ENCODE results near the gene ID3. TPM values are rescaled to one million over a fixed set of nuclear protein-coding genes. Genes with fewer than 3 reads are reported as not detected.

The ID3 gene
- total and polyA plus RNA-seq, 9 of the 15 experiments (the other 6 are each of a cell fraction or from before 2014, with no cell fraction given), result 6.8 to 59.8 (median 23.5) TPM

DNA sequence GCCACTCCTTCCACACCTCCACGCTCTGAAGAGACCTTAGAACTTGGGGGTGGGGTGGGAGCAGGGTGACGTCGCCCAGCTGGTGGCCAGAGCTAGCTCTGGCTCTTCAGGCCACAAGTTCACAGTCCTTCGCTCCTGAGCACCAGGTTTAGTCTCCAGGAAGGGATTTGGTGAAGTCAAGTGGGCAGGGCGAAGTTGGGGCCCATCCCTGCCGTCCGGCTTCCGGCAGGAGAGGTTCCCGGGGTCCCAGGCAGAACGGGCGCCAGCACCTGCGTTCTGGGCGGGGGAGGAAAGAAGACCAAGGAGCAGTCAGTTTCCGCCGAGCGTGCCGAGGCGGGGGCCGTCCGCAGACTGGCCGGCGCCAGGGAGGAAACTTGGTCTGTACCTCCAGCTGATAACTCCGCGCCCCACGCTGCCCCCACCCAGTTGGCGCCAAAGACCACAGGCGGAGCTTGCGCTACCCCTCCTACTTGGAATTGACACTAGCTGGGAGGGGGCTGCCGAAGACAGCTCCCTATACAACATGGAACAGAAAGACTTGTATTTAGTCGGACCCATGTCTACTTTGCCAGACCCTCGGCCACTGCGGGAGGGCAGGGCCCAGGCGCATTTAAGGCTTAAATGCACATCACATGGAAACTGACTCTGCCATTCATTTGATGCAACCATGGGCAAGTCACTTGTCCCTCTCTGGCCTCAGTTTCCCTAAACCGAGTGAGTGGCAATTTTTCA lies 995 bp downstream of the ID3 start (continued):
- 0 out of 2 replicates have a peak, but pooled peaks have one; percentile 64 for TF ChIP-seq POLR2AphosphoS2 (IDR thresholded peaks at IDR 0.05; ENCODE audit: low read length)
- TF ChIP-seq FOXA3 (CRISPR knock-in tag; conservative IDR thresholded peaks at IDR 0.05 in 1 of 2, IDR thresholded peaks at IDR 0.05 in 1 of 2), result no peak
- 0 out of 4 replicates have a peak, but pooled peaks of 1 of the 2 experiments have one; percentile 26 for TF ChIP-seq TEAD1 (CRISPR knock-in tag; IDR thresholded peaks at IDR 0.05)
- no peak for TF ChIP-seq KAT2B (IDR thresholded peaks at IDR 0.05; ENCODE audit: low read depth, low read length)
- 0 out of 2 replicates have a peak, but pooled peaks have one; percentile 8 for TF ChIP-seq HNRNPUL1 (IDR thresholded peaks at IDR 0.05; ENCODE audit: low read length)
- no peak for TF ChIP-seq MAFG (tag; conservative IDR thresholded peaks at IDR 0.05)
- no peak for TF ChIP-seq HMG20A (CRISPR knock-in tag; conservative IDR thresholded peaks at IDR 0.05)
- peak; percentile 61 for TF ChIP-seq CEBPG (CRISPR knock-in tag; IDR thresholded peaks at IDR 0.05)
- no peak for TF ChIP-seq CEBPG (tag; conservative IDR thresholded peaks at IDR 0.05 in 1 of 2, IDR thresholded peaks at IDR 0.05 in 1 of 2)
- peak; percentile 80; the same call in 1 of the 2 replicates for TF ChIP-seq ESRRA (IDR thresholded peaks at IDR 0.05; ENCODE audit: borderline replicate concordance, low read depth)
- no peak for TF ChIP-seq LARP7 (IDR thresholded peaks at IDR 0.05)
- no peak for TF ChIP-seq ZNF23 (CRISPR knock-in tag; IDR thresholded peaks at IDR 0.05)
- TF ChIP-seq CAMTA2 (CRISPR knock-in tag; conservative IDR thresholded peaks at IDR 0.05), result no peak
- no peak for TF ChIP-seq DLX4 (CRISPR knock-in tag; IDR thresholded peaks at IDR 0.05)
- TF ChIP-seq HMGN3 (IDR thresholded peaks at IDR 0.05; ENCODE audit: borderline replicate concordance, extremely low read depth, insufficient read length, low read depth, low read length), result peak; percentile 100
- no peak for TF ChIP-seq ZNF445 (CRISPR knock-in tag; IDR thresholded peaks at IDR 0.05; ENCODE audit: low read depth)
- TF ChIP-seq PHF20 (IDR thresholded peaks at IDR 0.05; ENCODE audit: partially characterized antibody), result peak; percentile 42
- peak in 1 of 2 experiments; percentile 61; a peak in 1 of 4 replicates for TF ChIP-seq FOXK2 (conservative IDR thresholded peaks at IDR 0.05 in 1 of 2, IDR thresholded peaks at IDR 0.05 in 1 of 2; ENCODE audit: low read depth in 2 of 2)
- TF ChIP-seq CREM (IDR thresholded peaks at IDR 0.05; ENCODE audit: low read depth), result peak; percentile 72; the same call in 1 of the 2 replicates
- no peak for TF ChIP-seq FIP1L1 (IDR thresholded peaks at IDR 0.05; ENCODE audit: low read depth, low read length, poor library complexity, severe bottlenecking)
- TF ChIP-seq ZNF408 (CRISPR knock-in tag; IDR thresholded peaks at IDR 0.05; ENCODE audit: low read depth), result no peak
- no peak for TF ChIP-seq ZNF717 (CRISPR knock-in tag; IDR thresholded peaks at IDR 0.05)
- no peak for TF ChIP-seq ZNF140 (CRISPR knock-in tag; IDR thresholded peaks at IDR 0.05)
- TF ChIP-seq YBX1 (IDR thresholded peaks at IDR 0.05), result no peak
- TF ChIP-seq, protein P1, sequence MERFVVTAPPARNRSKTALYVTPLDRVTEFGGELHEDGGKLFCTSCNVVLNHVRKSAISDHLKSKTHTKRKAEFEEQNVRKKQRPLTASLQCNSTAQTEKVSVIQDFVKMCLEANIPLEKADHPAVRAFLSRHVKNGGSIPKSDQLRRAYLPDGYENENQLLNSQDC (CRISPR knock-in tag; IDR thresholded peaks at IDR 0.05), result no peak
- TF ChIP-seq NCOA1 (IDR thresholded peaks at IDR 0.05; ENCODE audit: low read depth), result peak; percentile 89
